Measurements from ENCODE around the gene MMP1.

The MMP1 gene

GRCh38 chr11:102829316-102830000 is 31.5 kb upstream of the MMP1 start:
- no peak overlapping the region for H3K27ac ChIP-seq
- TF ChIP-seq ZFX (IDR thresholded peaks at IDR 0.05) (no peak), CTCF (conservative IDR thresholded peaks at IDR 0.05) (no peak)

DNA sequence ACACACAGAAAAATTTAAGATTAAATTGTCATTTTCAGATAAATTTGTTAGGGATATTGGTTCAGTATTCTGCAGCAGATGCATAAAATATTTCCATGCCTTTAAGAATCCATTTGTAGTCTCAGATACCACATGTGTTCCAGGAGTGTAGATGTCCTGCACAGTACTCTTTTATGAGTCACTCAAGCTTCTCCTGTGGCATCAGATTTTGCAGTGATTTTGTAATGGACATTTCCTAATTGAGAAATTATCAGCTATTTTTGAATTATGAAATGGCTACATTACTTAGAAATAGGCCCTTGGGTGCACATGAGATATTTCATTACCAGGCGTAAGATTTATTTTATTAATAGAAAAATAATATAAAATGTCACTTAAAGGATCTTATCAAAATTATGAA is 26.6 kb upstream of the MMP1 start:
- no peak overlapping the region for H3K27ac ChIP-seq
- TF ChIP-seq CTCF (conservative IDR thresholded peaks at IDR 0.05) (no peak), ZFX (IDR thresholded peaks at IDR 0.05) (no peak)

- no peak for TF ChIP-seq ZFX (IDR thresholded peaks at IDR 0.05)
- no peak for TF ChIP-seq CTCF (conservative IDR thresholded peaks at IDR 0.05)
- H3K27ac ChIP-seq = no peak overlapping the region
These were observed 21.5 kb upstream of the MMP1 start for GRCh38 chr11:102819491-102819890.

DNA sequence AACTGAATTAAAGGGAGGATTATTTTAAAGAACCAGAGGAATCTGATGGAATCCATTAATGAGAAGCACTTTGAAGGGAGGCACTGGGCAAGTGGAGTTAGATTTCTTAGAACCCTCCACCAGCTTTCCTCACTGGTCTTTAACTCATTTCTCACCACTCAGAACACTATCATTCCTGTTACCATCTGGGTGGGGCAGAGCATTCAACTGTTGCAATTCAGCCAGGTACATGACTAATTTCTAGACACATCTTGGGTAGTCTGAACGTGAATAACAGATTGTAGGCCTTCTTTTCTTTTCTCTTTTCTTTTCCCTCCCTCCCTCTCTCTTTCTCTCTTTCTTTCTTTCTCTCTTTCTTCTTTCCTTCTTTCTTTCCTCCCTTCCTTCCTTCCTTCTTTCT is 15.5 kb upstream of the MMP1 start:
- no peak for TF ChIP-seq ZFX (IDR thresholded peaks at IDR 0.05)
- no peak for TF ChIP-seq CTCF (conservative IDR thresholded peaks at IDR 0.05)
- H3K27ac ChIP-seq = no peak overlapping the region

DNA sequence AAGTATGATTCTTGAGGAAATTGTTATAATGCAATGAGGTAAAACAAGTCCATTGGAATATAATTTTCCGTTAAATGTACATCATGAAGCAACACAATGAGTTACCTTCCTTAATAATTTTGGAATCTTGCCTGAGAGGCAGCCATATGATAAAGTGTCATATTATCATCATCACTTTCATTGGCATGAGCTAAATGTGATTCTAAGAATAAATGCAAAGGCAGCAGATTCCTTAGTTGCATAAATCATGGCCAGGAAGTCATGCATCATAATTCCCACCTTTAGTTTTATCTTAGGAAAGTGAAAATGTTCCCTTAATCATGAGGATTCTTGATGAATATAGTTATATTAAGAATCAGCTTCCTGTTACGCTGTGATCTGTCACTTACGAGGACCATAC is 14.2 kb upstream of the MMP1 start:
- TF ChIP-seq CTCF (conservative IDR thresholded peaks at IDR 0.05) (no peak), ZFX (IDR thresholded peaks at IDR 0.05) (no peak)

GRCh38 chr11:102810950-102811660 is 13.1 kb upstream of the MMP1 start:
- TF ChIP-seq CTCF (conservative IDR thresholded peaks at IDR 0.05) = peak; percentile 84
- TF ChIP-seq ZFX (IDR thresholded peaks at IDR 0.05) = no peak
- no peak overlapping the region for H3K27ac ChIP-seq

More for the DNA sequence above, 14.2 kb upstream of the MMP1 start:
- no peak overlapping the region for H3K27ac ChIP-seq

- TF ChIP-seq ZFX (IDR thresholded peaks at IDR 0.05) = no peak
- no peak for TF ChIP-seq CTCF (conservative IDR thresholded peaks at IDR 0.05)
- H3K27ac ChIP-seq = no peak overlapping the region
These were observed 12.0 kb upstream of the MMP1 start for GRCh38 chr11:102809971-102810370.

Measured in C4-2B (cell line).